Measurements from ENCODE around the gene PDE9A. TPM values are rescaled to one million over a fixed set of nuclear protein-coding genes. Genes with fewer than 3 reads are reported as not detected.

Gene PDE9A
- total and polyA plus RNA-seq, 9 donors: 3.9 to 11.3 (median 6.9) TPM

GRCh38 chr21:42722153-42722552 is 68.7 kb downstream of the PDE9A start:
- no peak for DNase-seq
- Histone ChIP-seq H3K27me3 (no peaks in the 10 kb centered on the region), H3K4me1 (ENCODE audit: insufficient read depth) (peaks cover 2% of the 10 kb centered on the region), H3K9me3 (no peaks in the 10 kb centered on the region), H3K36me3 (no peaks in the 10 kb centered on the region), H3K27ac (no peak overlapping the region), H3K4me3 (no peak overlapping the region)
- intact Hi-C loops (cut with DNase I): no loop called here
- 85 to 89% (median 86%) methylated on average over 11 of the region's 11 CpGs for WGBS, 3 donors
- TF ChIP-seq CTCF (IDR thresholded peaks at IDR 0.05): no peak
- no peak for TF ChIP-seq EP300 (IDR thresholded peaks at IDR 0.05)
- no peak for TF ChIP-seq POLR2A (IDR thresholded peaks at IDR 0.05)

GRCh38 chr21:42722808-42723473 is 69.5 kb downstream of the PDE9A start:
- TF ChIP-seq POLR2A (IDR thresholded peaks at IDR 0.05) (no peak), EP300 (IDR thresholded peaks at IDR 0.05) (no peak), CTCF (IDR thresholded peaks at IDR 0.05) (no peak)
- H3K27ac ChIP-seq: no peak overlapping the region
- no peaks in the 10 kb centered on the region for H3K9me3 ChIP-seq
- H3K36me3 ChIP-seq: no peaks in the 10 kb centered on the region
- H3K4me3 ChIP-seq: no peak overlapping the region
- WGBS, 3 donors: 83 to 90% (median 87%) methylated on average over 10 of the region's 10 CpGs
- peaks cover 2% of the 10 kb centered on the region for H3K4me1 ChIP-seq (ENCODE audit: insufficient read depth)
- no peak for DNase-seq
- intact Hi-C loops (cut with DNase I): no loop called here
- H3K27me3 ChIP-seq: no peaks in the 10 kb centered on the region

- no peak for TF ChIP-seq CTCF (IDR thresholded peaks at IDR 0.05)
- no peak for TF ChIP-seq POLR2A (IDR thresholded peaks at IDR 0.05)
- no peak for TF ChIP-seq EP300 (IDR thresholded peaks at IDR 0.05)
- H3K36me3 ChIP-seq: no peaks in the 10 kb centered on the region
- DNase-seq: no peak
- WGBS, 3 donors: 41 to 64% (median 45%) methylated on average over 12 of the region's 12 CpGs
- peaks cover 2% of the 10 kb centered on the region for H3K4me1 ChIP-seq (ENCODE audit: insufficient read depth)
- H3K27ac ChIP-seq: no peak overlapping the region
- H3K4me3 ChIP-seq: no peak overlapping the region
- intact Hi-C loops (cut with DNase I): no loop called here
- H3K27me3 ChIP-seq: no peaks in the 10 kb centered on the region
- no peaks in the 10 kb centered on the region for H3K9me3 ChIP-seq
Measured at GRCh38 chr21:42724226-42724920, 71.0 kb downstream of the PDE9A start.

GRCh38 chr21:42725416-42725930 is 72.1 kb downstream of the PDE9A start:
- Histone ChIP-seq H3K27me3 (no peaks in the 10 kb centered on the region), H3K9me3 (no peaks in the 10 kb centered on the region), H3K4me1 (ENCODE audit: insufficient read depth) (peaks cover 2% of the 10 kb centered on the region), H3K27ac (no peak overlapping the region), H3K36me3 (no peaks in the 10 kb centered on the region), H3K4me3 (no peak overlapping the region)
- WGBS, 3 donors: 95 to 97% (median 96%) methylated on average over 15 of the region's 15 CpGs
- intact Hi-C loops (cut with DNase I): no loop called here
- TF ChIP-seq POLR2A (IDR thresholded peaks at IDR 0.05) (no peak), EP300 (IDR thresholded peaks at IDR 0.05) (no peak), CTCF (IDR thresholded peaks at IDR 0.05) (no peak)
- no peak for DNase-seq
